ENCODE measurements around the gene NINJ2. TPM values are rescaled to one million over a fixed set of nuclear protein-coding genes. Genes with fewer than 3 reads are reported as not detected.
A peak's percentile ranks its signal among the peaks of the same experiment; 100 is the strongest.

NINJ2 gene
- total RNA-seq, 2 donors from 2014 or later: 0.78 to 5.6 TPM

GRCh38 chr12:639988-640387 lies 23.3 kb downstream of the NINJ2 start:
- H3K27ac ChIP-seq: no peak overlapping the region
- no peaks in the 10 kb centered on the region for H3K9me3 ChIP-seq
- intact Hi-C loops (cut with DNase I): no loop called here
- H3K4me3 ChIP-seq: no peak overlapping the region
- no peaks in the 10 kb centered on the region for H3K36me3 ChIP-seq (replicated peaks in 1 of 2; ENCODE audit: insufficient read depth in 1 of 2, low read depth in 2 of 2)
- WGBS, 2 donors: 83 to 89% methylated on average over 5 of the region's 5 CpGs
- peaks cover 17% of the 10 kb centered on the region for H3K4me1 ChIP-seq
- no peaks in the 10 kb centered on the region for H3K27me3 ChIP-seq
- TF ChIP-seq POLR2A (IDR thresholded peaks at IDR 0.05): no peak
- TF ChIP-seq CTCF (IDR thresholded peaks at IDR 0.05): no peak
- ATAC-seq (no peak), DNase-seq (no peak)

GRCh38 chr12:639566-639965 lies 23.7 kb downstream of the NINJ2 start:
- WGBS, 2 donors: 76 to 77% methylated on average over 5 of the region's 5 CpGs
- H3K27ac ChIP-seq: peak overlapping the region in 1 of 4 donors; percentile 30
- no peaks in the 10 kb centered on the region for H3K36me3 ChIP-seq (replicated peaks in 1 of 2; ENCODE audit: insufficient read depth in 1 of 2, low read depth in 2 of 2)
- no peaks in the 10 kb centered on the region for H3K9me3 ChIP-seq
- DNase-seq: no peak
- ATAC-seq: no peak
- no peak overlapping the region for H3K4me3 ChIP-seq
- no peaks in the 10 kb centered on the region for H3K27me3 ChIP-seq
- intact Hi-C loops (cut with DNase I): no loop called here
- peaks cover 17% of the 10 kb centered on the region for H3K4me1 ChIP-seq
- TF ChIP-seq CTCF (IDR thresholded peaks at IDR 0.05): no peak
- no peak for TF ChIP-seq POLR2A (IDR thresholded peaks at IDR 0.05)

GRCh38 chr12:638953-639557 lies 24.2 kb downstream of the NINJ2 start:
- 43 to 68% methylated on average over 3 of the region's 3 CpGs for WGBS, 2 donors

GRCh38 chr12:636632-637031 lies 26.6 kb downstream of the NINJ2 start:
- intact Hi-C loops (cut with DNase I): no loop called here
- DNase-seq (no peak), ATAC-seq (no peak)
- WGBS, 2 donors: 84 to 90% methylated on average over 4 of the region's 4 CpGs
- Histone ChIP-seq H3K27me3 (no peaks in the 10 kb centered on the region), H3K4me3 (no peak overlapping the region), H3K36me3 (replicated peaks in 1 of 2; ENCODE audit: insufficient read depth in 1 of 2, low read depth in 2 of 2) (no peaks in the 10 kb centered on the region), H3K27ac (no peak overlapping the region), H3K9me3 (no peaks in the 10 kb centered on the region), H3K4me1 (peaks cover 16% of the 10 kb centered on the region)
- TF ChIP-seq CTCF (IDR thresholded peaks at IDR 0.05) (no peak), POLR2A (IDR thresholded peaks at IDR 0.05) (no peak)

More at GRCh38 chr12:638953-639557, 24.2 kb downstream of the NINJ2 start:
- DNase-seq: no peak
- no peak for ATAC-seq
- Histone ChIP-seq H3K27ac (peak overlapping the region in 1 of 4 donors; percentile 30), H3K4me1 (peaks cover 17% of the 10 kb centered on the region), H3K27me3 (no peaks in the 10 kb centered on the region), H3K36me3 (replicated peaks in 1 of 2; ENCODE audit: insufficient read depth in 1 of 2, low read depth in 2 of 2) (no peaks in the 10 kb centered on the region), H3K4me3 (no peak overlapping the region), H3K9me3 (no peaks in the 10 kb centered on the region)
- intact Hi-C loops (cut with DNase I): no loop called here
- TF ChIP-seq CTCF (IDR thresholded peaks at IDR 0.05) (no peak), POLR2A (IDR thresholded peaks at IDR 0.05) (no peak)

- Histone ChIP-seq H3K27ac (no peak overlapping the region), H3K4me1 (peaks cover 19% of the 10 kb centered on the region), H3K27me3 (no peaks in the 10 kb centered on the region), H3K36me3 (replicated peaks in 1 of 2; ENCODE audit: insufficient read depth in 1 of 2, low read depth in 2 of 2) (no peaks in the 10 kb centered on the region), H3K9me3 (no peaks in the 10 kb centered on the region), H3K4me3 (no peak overlapping the region)
- 80 to 84% methylated on average over 2 of the region's 2 CpGs for WGBS, 2 donors
- DNase-seq: no peak
- no peak for ATAC-seq
- intact Hi-C loops (cut with DNase I): no loop called here
- TF ChIP-seq POLR2A (IDR thresholded peaks at IDR 0.05): no peak
- TF ChIP-seq CTCF (IDR thresholded peaks at IDR 0.05): no peak
Measured at GRCh38 chr12:633731-634130, 29.5 kb downstream of the NINJ2 start.

Measured in body of pancreas (tissue), 4 donors.